ENCODE results near the gene CCDC102A.
"Not testable (repeated sequence)": the region's sequence is repeated elsewhere in the genome, so short reads cannot be mapped to it uniquely, and the experiment has no call there.

Gene CCDC102A

DNA sequence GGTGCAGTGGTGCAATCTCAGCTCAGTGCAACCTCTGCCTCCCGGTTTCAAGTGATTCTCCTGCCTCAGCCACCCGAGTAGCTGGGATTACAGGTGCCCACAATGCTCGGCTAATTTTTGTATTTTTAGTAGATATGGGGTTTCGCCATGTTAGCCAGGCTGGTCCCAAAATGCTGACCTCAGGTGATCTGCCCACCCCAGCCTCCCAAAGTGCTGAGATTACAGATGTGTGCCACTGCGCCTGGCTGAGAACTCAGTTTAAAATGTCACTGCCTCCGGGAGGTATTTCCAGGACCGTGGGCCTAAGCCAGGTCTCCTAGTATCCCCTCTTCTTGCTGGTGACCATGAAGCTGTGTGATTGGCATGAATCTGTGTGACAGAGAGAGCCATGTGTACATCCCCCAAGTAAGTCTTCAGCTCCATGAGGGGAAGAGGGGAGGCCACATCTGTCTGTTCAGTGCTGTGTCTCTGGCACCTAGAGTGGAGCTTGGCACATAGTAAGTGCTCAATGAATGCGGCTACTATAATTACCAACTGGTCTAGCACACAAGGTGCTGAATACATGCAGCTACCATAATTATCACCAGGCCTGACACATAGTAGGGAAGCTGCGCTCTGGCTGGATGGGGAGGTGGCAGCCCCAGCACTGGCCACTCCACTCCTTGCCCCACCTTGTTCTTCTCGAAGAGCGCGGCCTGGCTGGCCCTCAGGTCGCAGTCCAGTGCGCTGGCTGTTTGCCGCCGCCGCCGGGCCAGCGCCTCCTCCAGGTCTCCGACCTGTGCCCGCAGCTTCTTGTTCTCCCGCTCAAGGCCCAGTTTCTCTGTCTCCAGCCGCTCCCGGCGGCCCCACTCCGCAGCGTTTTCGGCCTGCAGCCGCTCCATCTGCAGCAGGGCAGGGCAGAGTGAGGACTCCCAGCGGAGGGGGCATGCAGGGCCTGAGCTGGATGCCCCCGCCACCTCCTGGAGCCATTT, 18.7 kb downstream of the CCDC102A start:
- DNase-seq, result no peak

DNA sequence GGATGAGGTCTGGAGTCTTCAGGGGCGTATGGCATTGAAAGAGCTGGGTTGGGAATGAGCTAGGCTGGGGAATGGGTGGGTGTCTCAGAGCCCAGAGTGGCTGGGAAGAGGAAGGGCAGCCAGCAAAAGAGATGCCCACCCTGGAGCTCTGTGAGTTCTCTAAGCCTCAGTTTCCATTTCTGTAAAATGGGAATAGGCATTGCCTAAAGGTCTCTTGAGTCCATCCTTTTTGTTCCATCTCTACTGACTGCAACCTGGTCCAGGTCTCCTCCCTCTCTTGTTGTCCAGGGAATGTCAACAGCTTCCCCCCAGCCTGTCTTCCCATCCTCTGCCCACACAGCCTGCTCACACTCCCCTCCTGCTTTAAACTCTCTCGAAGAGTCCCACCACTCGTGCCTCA, 19.6 kb downstream of the CCDC102A start:
- DNase-seq, result no peak

DNA sequence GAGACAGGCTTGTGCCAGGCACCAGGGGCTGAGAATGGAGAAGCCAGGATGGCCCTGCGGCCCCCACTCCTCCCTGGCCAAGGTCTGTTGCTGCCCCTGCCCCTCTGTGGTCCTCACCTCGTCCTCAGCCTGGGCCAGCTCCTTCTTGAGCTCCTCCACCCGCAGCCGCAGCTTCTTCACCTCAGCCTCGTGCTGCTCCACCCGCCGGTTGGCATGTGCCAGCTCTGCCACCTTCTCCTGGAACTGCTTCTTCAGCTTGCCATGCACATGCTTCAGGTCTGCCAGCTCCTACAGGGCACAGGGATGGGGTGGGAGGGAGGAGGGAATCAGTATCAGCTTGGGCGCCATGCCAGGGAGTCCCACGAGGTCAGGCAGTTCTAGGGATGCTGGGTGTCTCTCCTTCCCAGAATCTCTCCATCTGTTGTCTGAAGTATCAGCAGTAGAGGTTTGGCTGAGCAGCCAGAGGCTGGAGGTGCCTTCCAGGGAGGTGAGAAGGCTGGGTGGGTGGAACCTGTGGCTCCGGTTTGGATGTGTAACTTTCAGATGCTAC, 20.1 kb downstream of the CCDC102A start:
- DNase-seq, result no peak

DNA sequence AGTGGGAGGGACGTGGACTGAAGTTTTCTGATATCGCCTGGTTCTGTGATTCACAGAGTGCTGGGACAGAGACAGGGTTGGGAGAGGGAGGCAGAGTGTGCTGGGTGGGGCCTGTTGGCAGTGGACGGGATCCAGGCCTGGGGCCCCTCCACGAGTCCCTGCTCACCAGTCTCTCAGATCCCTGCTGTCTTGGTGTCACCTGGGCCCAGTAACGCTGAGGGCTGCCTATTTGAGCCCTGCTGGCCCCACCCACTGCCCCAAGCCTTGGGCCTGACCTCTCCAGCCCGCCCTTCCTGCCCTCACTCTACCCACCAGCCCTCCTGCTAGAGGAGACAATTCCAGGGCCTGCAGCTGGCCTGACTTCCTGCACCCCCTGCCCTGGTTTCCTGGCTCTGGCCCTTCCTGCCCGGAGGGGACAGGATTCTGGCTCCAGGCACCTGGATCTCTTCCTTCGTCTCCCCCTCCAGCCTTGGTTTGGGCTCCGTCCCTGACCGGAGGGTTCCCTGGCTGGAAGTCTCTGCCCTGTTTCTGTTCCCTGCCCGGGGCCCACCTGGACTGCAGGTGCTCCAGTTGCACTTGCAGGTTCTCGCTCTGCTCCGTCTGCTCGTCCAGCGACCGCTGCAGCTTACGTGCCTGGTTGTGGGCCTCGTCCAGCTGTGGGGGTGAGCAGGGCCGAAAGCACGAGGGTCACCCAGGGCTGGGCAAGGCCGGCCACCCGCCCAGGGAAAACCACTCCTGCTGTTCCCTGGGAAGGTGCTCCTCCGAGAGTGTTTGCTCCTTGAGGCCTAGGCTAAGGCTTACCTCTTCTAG, 21.4 kb downstream of the CCDC102A start:
- no peak for DNase-seq

DNA sequence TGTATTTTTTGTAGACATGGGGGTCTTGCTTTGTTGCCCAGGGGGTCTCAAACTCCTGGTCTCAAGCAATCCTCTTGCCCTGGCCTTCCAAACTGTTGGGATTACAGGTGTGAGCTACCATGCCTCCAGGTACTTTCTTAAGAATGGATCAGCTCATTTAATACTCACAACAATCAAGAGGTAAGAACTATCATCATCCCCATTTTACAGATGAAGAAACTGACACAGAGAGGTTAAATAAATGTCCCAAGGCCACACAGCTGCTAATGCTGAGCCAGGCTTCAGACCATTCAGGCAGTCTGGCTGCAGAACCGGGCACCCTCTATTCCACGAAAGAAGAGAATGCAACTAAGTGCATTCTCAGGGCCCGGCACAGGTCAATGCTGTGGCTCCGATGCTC, 22.0 kb downstream of the CCDC102A start:
- no peak for DNase-seq

DNA sequence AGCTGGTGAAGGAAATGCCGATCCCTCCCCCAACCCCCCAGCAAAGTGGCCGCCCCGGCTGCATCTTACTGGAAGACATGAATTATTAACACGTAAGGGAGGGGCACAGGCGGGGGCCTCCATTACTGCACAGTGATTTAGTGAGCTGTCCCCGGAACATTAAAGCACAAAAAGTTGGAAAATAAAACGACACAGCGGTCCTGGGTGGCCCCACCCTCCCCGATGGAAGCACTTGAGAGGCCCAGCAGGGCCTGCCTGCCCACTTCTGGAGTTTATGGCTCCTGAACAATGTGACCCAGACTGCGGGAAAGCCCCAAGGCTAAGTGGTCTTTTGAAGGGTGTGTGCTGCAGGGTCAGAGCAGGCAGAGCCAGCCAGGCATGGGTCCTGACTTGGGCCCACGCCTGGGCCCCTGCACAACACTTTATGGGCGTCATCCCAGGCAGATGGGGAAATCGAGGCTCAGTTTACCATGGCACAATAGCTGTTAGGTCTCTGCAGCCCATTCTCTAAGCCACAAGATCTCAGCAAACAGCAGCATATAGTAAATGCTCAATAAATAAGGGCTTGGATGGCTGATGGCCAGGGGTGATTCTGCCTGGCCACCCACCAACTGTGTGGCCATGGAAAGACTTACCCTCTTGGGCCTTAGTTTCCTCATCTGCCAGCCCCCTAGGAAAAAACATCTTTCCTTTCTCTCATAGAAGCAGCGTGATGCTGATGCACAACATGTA, 22.8 kb downstream of the CCDC102A start:
- DNase-seq, result no peak

DNA sequence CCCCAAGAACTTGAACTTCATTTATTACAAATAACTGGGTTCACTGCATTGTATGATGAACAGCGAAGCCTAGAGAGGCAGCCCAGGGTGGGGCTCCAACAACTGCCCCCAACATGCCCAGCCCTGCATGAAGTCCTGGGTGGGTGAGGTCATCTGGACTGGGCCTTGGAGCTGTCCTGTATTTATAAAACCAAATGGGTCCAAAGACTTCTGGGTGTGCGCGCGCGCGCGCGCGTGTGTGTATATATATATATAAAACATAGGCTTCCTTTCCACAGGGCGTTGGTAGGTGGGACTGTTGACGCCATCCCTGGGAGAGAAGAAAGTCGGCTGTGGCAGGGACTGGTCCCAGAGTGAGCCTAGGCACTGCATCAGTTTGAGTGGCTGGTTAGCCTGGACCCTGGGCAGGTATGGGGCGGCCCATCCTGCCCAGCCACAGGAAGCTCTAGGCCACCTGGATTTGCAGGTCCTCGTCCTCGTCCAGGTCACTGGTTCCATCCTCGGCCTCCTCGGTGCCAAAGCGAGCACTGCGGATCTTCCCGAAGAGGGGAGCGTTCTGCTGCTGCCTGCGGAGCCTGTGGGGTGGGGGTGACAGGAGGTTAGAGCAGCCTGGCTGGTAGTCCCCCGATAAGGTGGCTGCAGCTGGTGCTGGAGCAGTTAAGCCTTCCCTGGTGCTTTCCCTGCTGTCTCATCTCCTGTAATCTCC, 23.9 kb downstream of the CCDC102A start:
- no peak for DNase-seq

DNA sequence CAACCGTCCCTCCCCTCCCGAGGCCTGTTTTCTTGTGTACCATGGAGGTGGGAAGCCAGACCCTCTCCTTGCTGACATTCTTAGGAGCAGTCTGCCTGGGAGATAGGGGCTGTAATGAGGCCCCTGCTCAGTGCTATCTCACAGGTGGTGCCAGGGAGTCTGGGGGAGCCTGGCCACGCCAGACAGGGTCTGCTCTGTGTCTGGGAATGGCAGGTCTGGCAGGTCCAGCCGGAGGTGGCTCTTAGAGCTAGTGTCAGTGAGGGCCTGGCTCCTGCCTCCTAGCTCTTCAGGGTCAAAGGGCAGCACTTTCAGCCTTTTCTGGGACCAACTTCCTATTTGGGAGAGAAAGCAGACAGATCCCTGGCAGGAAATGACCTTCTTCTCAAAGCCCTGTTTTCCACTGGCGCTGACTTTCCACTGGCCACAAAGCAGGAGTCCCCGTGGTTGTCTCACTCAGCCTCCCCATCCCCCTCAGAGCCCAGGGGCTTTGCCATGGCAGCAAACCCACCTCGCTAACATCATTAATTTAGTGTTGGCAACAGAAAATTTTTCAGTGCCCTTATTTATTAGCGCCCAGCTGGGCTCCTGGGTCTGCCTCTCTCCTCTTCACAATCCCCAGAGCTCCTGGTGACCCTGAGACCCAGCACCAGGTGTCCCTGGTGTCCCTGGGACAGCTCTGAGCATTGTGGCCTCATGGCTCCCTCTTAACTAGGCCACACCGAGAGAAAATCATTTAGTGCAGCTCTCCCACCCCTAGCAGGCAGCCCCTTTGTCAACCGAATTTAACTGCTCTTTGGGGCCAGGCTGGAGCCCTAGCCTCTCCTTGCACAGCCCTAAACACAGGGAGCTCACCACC, 26.1 kb downstream of the CCDC102A start:
- no peak for DNase-seq

DNA sequence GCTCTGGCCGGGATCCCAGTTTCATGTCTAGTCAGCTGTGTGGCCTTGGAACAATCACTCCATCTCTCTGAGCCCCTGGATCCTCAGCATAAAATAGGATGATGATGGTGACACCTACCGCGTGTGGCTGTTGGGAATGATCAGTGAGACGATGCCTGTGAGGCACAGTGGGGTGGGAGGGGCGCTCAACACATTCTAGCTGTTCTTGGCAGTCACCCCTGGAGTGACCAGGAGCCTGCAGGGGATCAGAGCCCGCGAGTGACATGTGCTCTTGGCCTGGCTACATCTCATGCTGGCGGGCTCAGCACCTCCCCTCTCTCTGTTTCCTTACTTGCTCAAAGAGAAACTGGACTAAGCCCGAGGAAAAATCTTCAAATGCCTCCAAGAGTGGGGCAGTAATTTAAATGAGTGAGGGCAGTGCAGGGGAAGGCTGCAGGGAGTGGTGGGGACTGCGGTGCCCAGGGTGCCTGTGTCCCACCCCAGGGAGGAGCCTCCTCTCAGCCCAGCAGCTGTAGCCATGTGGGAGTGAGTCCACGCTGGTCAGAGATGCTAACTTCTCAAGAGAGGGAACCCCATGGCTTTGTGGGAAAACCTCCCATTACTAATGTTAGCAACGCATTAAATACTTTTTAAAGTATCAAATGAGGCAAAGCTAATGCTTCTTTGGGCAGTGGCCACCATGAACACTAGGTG, 27.0 kb downstream of the CCDC102A start:
- DNase-seq, result no peak

DNA sequence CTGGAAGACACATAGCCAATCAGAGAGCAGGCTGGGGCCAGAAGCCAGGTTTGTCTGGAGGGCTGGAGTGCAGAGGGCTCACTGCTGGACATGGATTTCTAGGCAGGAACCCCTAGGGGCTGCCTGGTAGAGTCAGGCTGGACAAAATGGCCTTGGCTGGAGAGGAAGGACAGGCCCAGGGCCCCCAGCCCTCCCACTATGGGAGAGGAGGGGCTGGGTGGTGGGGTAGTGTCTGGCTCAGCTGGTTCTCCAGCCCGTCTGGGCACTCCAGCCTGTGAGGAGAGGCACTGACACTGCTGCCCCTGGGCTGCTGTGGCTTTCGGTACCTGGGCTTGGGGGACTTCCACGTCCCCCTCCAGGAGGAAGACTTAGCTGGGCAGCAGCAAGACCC, 28.3 kb downstream of the CCDC102A start:
- DNase-seq, result no peak

DNA sequence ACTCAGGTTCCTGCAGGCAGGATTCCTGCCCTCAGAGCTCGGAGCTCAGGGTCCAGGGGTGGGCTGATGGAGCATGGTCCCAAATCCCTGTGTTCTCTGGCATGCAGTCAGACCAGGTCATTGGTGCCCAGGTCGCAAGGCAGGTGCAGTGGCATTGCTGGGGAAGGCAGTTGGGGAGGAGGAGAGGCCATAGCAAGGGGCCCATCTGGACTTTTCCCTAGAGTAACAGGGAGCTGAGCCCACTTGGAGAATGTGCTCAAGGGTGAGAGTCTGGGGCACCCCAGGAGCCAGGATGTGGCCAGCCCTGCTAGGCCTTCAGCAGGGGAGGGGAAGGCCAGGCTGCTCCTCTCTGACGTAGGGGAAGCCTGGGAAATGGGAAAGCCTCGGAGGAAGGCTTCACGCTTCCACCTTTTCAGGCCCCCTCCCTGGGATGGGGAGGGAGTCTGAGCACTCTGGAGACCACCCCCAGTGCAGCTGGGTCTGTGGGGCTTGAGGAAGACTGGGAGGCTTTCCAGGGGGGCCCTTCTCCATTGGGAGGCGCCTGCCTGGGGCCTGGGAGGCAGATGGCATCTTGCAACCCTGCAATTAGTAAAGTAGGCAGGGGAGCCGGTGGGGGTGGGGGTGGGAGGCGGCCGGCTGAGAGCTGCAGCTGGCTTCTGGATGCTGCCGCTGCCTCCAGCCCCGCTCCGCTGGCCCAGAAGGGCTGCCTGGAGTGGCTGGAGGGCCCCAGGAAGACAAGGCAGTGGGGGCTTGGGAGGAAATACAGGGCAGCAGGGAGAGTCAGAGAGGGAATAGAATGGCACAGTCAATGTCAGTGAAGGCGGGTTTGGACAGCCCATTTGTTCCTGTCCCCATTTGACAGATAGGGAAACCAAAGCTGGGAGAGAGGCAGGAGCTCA, 29.0 kb downstream of the CCDC102A start:
- no peak for DNase-seq

DNA sequence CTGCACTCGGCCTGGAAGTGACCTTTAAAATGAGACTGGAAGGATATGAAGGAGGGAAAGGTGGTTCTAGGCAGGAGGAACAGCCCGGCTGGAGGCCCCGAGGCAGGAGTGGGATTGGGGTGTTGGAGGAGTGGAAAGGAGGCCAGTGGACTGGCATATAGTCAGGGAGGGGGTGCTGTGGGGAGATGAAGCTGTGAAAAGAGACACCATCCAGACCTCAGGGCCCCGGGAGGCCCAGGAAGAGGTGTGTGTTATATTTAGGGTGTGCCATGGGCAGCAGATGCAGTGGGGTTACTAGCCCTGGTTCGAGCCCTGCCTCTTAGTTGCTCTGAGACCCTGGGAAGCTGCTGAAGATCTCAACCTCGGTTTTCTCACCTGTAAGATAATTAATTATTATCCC, 31.2 kb downstream of the CCDC102A start:
- no peak for DNase-seq

DNA sequence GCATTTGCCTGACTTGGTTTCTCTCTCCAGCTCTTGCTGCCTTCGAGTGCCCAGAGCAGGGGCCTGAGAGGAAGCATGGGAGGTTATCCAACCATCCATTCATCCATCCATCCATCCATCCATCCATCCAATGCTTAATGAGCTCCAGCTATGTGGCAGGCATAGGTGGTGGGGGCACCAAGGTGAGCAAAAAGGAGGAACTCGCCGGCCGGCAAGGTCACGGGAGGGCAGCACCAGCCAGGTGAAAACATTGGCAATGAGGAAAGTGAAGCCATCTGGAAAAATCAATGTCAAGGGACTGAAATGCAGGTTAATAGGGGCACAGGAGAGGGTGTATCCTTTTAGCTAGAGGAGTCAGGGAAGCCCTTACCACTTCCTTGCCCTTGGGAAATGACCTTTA, 31.9 kb downstream of the CCDC102A start:
- no peak for DNase-seq

DNA sequence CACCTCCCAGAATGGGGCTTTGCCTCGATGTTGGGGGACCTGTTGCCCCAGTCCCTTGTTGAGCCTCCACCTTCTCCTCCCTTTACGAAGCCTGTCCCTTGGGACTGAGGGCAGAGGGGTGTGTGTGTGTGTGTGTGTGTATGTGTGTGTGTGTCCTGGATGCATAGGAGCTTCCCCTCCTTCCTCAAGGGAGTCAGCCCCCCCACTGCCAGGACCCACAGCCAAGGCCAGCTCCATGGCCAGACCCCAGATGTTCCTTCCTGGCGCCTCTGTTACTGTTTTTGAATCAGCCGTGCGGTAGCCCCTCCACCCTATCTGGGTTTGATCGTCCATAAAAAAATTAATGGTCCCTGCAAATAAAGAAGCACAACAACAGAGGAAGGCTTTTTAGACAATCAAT, 32.4 kb downstream of the CCDC102A start:
- DNase-seq, result no peak

DNA sequence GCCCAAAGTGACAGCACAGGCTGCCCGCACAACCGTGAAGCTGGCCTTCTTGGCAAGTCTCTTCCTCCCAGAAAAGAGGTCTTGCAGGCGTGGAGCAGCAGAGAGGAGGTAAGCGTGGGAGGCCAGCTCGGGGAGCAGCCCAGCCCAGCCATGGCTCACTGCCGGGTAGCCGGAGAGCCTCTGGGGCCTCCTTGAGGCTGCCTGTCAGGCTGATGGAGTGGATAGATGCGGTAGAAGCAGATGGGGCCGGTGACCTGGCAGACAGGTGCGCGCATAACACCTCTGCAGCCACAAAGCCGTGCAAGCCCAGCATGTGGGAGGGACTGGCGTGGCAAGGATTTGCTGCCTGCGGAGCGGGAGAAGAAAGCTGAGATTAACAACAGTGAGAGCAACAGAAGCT, 33.0 kb downstream of the CCDC102A start:
- no peak for DNase-seq

DNA sequence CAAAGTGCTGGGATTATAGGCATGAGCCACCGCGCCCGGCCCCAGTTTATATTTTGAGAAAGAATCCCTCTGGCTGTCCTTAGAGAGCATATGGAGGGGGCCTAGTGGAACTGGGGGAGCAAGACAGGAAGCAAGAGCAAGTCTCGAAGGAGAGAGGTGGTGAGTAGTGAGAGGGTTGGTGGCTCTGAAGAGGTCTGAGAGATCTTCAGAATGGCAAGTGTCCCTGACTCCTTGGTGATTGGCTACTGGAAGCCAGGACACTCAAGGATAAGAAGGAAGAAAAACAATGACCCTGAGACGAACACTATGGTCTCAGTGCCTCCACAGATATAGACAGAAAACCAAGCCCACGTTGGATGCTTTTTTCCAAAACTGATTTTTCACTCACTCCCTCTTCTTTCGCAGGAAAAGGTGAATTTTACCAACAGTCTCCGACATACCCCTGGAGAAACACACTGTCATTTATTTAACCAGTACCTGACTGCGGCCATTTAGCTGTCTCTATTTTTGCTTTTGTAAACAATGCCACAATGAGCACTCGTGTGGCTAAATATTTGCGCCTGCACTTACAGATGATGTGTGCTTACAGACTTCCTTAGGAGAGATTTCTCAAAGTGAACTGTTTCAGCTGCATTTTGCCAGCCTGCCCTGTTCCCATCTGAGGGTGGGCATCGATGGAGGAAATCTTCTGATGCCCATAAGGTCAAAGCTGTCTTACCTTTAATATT, 34.2 kb downstream of the CCDC102A start:
- DNase-seq, result no peak

DNA sequence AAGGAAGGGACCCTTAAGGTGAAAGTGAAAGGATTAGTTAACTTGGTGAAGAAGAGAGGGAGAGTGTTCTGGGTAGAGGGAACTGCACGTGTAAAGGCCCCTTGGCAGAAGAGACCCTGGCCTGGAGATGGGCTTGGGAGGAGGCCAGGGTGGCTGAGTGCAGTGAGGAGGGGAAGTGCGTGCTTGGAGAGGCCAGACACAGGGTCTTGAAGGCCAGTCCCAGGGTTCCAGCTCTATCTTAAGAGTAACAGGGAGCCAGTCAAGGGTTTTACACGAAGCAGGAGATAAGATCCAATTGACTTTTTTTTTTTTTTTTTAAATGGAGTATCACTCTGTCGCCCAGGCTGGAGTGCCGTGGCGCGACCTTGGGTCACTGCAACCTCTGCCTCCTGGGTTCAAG, 34.9 kb downstream of the CCDC102A start:
- DNase-seq, result no peak

DNA sequence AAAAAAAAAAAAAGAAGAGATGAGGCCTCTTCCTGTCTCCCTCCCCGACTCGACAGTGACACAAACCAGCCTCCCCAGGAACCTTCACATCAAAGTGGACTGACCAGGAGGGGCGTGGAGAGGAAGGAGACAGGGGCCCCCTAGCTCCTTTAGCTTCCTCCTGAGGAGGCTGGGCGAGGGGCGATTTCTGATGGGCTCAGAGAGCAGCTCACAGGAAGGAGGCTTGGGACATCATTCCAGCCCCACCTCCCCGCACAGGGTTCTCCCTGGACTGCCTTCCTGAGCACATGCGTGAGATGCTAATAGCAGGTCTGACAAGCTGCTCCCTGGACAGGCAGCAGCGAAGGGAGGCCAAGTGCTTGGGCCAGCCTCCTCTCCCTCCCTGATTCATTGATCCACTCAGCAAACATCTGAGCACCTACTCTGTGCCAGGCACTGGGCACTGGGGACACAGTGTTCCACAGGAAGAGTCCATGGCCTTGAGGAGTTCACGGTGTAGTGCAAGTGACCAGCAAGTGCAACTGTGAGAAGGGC, 35.7 kb downstream of the CCDC102A start:
- no peak for DNase-seq

DNA sequence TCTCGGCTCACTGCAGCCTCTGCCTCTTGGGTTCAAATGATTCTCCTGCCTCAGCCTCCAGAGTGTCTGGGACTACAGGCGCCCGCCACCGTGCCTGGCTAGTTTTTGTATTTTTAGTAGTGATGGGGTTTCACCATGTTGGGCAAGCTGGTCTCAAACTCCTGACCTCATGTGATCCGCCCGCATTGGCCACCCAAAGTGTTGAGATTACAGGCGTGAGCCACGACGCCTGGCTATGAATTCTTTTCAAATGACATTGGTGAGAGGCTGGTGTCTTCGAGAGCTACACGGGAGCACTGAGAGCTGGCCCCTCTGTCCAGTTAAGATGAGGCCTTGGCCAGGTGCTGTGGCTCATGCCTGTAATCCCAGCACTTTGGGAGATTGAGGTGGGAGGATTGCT, 36.4 kb downstream of the CCDC102A start:
- DNase-seq, result not testable (repeated sequence)

Measured in amniotic stem cell (primary cell).